Neural cell (in vitro differentiated cells): ENCODE measurements around the gene HDAC4. TPM values are rescaled to one million over a fixed set of nuclear protein-coding genes. Genes with fewer than 3 reads are reported as not detected.

Experiments used
- H2AFZ ChIP-seq: fragments of 200-600, 300-800 bp; sonication (generic), shearing (Covaris generic); 2 replicates; pipeline ENCODE4 v1.6.0; 2014; ENCODE audit warnings: low read depth, mild to moderate bottlenecking, antibody characterized with exemption, low read length, moderate library complexity
- H3F3A ChIP-seq: fragments of 200-600 bp; shearing (Covaris generic); 2 replicates; pipeline ENCODE4 v1.6.1; 2016; ENCODE audit warnings: mild to moderate bottlenecking, moderate library complexity, mixed read lengths, antibody characterized with exemption, low read length; ENCODE audit not compliant: insufficient read depth, poor library complexity, severe bottlenecking
- H3K27ac ChIP-seq: fragments of 200-600, 300-800 bp; sonication (generic), shearing (Covaris generic); 2 replicates; pipeline ENCODE4 v1.5.1; 2014; ENCODE audit warnings: mild to moderate bottlenecking, low read length, moderate library complexity
- H3K27me3 ChIP-seq: fragments of 300-800, 200-600 bp; sonication (generic), shearing (Covaris generic); 2 replicates; pipeline ENCODE4 v1.6.0; 2014; ENCODE audit warnings: mild to moderate bottlenecking, low read depth, low read length, moderate library complexity; ENCODE audit not compliant: insufficient read depth
- H3K36me3 ChIP-seq: fragments of 300-800, 200-600 bp; sonication (generic), shearing (Covaris generic); 2 replicates; pipeline ENCODE4 v1.5.1; 2014; ENCODE audit warnings: mild to moderate bottlenecking, antibody characterized with exemption, low read length, moderate library complexity; ENCODE audit not compliant: insufficient read depth
- H3K4me2 ChIP-seq: fragments of 300-800, 200-600 bp; sonication (generic), shearing (Covaris generic); 2 replicates; pipeline ENCODE4 v1.6.0; 2014; ENCODE audit warnings: mild to moderate bottlenecking, low read length
- H3K4me3 ChIP-seq: fragments of 300-800, 200-600 bp; sonication (generic), shearing (Covaris generic); 2 replicates; pipeline ENCODE4 v1.5.1; 2014; ENCODE audit warnings: mild to moderate bottlenecking, low read length, moderate library complexity
- H3K79me2 ChIP-seq: fragments of 200-600 bp; shearing (Covaris generic); replicated peaks from 2 replicates; pipeline ENCODE4 v1.6.0; 2014; ENCODE audit warnings: mild to moderate bottlenecking, low read length, moderate library complexity; ENCODE audit not compliant: insufficient read depth
- H3K9ac ChIP-seq: fragments of 300-800, 200-600 bp; sonication (generic), shearing (Covaris generic); 2 replicates; pipeline ENCODE4 v1.6.1; 2016; ENCODE audit warnings: mild to moderate bottlenecking, low read length, mixed read lengths
- H3K9me2 ChIP-seq: fragments of 200-600 bp; shearing (Covaris generic); 2 replicates; pipeline ENCODE4 v1.6.1; 2016; ENCODE audit warnings: mild to moderate bottlenecking, low read length, mixed read lengths; ENCODE audit not compliant: insufficient read depth
- H3K9me3 ChIP-seq: fragments of 200-600, 300-800 bp; sonication (generic), shearing (Covaris generic); 2 replicates; pipeline ENCODE4 v1.6.1; 2016; ENCODE audit warnings: mild to moderate bottlenecking, mixed run types, low read length, moderate library complexity, mixed read lengths
- H4K20me1 ChIP-seq: fragments of 200-600 bp; shearing (Covaris generic); 2 replicates; pipeline ENCODE4 v1.6.1; 2016; ENCODE audit warnings: mild to moderate bottlenecking, mixed run types; ENCODE audit not compliant: insufficient read depth
- EP300 ChIP-seq: fragments of 450-650 bp; conservative IDR thresholded peaks from 2 replicates; pipeline ENCODE4 v1.6.1; 2014; ENCODE audit warnings: antibody characterized with exemption, mild to moderate bottlenecking, moderate library complexity; ENCODE audit not compliant: poor library complexity, severe bottlenecking
- EZH2 ChIP-seq: fragments of 200-600, 300-800 bp; shearing (Covaris generic), sonication (generic); IDR thresholded peaks from 2 replicates; pipeline ENCODE4 v1.6.1; 2014; ENCODE audit warnings: antibody characterized with exemption, low read length, borderline replicate concordance, mild to moderate bottlenecking; ENCODE audit not compliant: insufficient read depth, poor library complexity, severe bottlenecking
- MXI1 ChIP-seq: fragments of 450-650 bp; conservative IDR thresholded peaks from 2 replicates; pipeline ENCODE4 v1.6.1; 2014; ENCODE audit warnings: antibody characterized with exemption, mild to moderate bottlenecking; ENCODE audit not compliant: poor library complexity, severe bottlenecking
- POLR2AphosphoS5 ChIP-seq: IDR thresholded peaks from 2 replicates; pipeline ENCODE4 v1.6.1; 2012
- RAD21 ChIP-seq: fragments of 450-650 bp; conservative IDR thresholded peaks from 2 replicates; pipeline ENCODE4 v1.6.1; 2014; ENCODE audit warnings: antibody characterized with exemption, mild to moderate bottlenecking, moderate library complexity
- SMC3 ChIP-seq: fragments of 450-650 bp; conservative IDR thresholded peaks from 2 replicates; pipeline ENCODE4 v1.6.1; 2014; ENCODE audit warnings: antibody characterized with exemption, mild to moderate bottlenecking, moderate library complexity; ENCODE audit not compliant: poor library complexity
- TAF1 ChIP-seq: IDR thresholded peaks from 2 replicates; pipeline ENCODE4 v1.6.1; 2012; ENCODE audit warnings: low read depth
- polyA plus RNA-seq: library from polyadenylated mRNA; depleted of rRNA; stranded (reverse); fragments of >200 nt; gene quantifications from 2 replicates; pipeline ENCODE4 v1.2.3, GENCODE V29; 2014
- TF ChIP-seq, protein P1 (sequence below): fragments of 450-650 bp; IDR thresholded peaks from 2 replicates; pipeline ENCODE4 v1.5.1; 2014; ENCODE audit warnings: antibody characterized with exemption, mild to moderate bottlenecking, moderate library complexity; ENCODE audit not compliant: poor library complexity, severe bottlenecking
- TF ChIP-seq, protein P2 (sequence below): IDR thresholded peaks from 2 replicates; pipeline ENCODE4 v1.6.1; 2012; ENCODE audit warnings: borderline replicate concordance

HDAC4 gene
- polyA plus RNA-seq, 1 donor from 2014 or later: 3.4 TPM

DNA sequence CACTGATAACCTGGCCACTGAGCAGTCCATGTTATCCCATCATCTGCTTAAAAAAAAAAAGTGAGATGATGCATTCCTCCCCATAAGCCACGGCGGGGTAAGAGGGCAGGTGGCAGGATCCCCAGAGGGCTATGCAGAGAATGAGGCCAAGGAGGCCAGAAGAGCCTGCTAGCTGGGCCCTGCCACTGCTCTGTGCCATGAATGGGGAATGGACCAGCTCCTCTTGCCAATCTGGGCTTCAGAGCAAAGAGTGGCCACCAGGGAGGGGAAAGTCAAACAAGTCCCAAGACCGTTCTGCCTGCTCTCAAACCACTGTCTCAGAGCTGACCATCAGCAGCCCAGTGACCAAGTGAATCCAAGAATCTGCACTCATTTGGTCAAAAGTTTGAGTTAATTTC is 350.6 kb downstream of the HDAC4 start:
- Histone ChIP-seq H3K9me3 (no peaks in the 10 kb centered on the region), H3K27me3 (no peaks in the 10 kb centered on the region), H3K36me3 (no peaks in the 10 kb centered on the region), H3K27ac (no peak overlapping the region), H2AFZ (no peak overlapping the region), H3K4me3 (no peak overlapping the region), H3F3A (no peaks in the 10 kb centered on the region), H3K4me2 (no peak overlapping the region), H3K79me2 (no peaks in the 10 kb centered on the region), H3K9me2 (no peaks in the 10 kb centered on the region), H3K9ac (no peak overlapping the region), H4K20me1 (no peaks in the 10 kb centered on the region)
- TF ChIP-seq, protein P1, sequence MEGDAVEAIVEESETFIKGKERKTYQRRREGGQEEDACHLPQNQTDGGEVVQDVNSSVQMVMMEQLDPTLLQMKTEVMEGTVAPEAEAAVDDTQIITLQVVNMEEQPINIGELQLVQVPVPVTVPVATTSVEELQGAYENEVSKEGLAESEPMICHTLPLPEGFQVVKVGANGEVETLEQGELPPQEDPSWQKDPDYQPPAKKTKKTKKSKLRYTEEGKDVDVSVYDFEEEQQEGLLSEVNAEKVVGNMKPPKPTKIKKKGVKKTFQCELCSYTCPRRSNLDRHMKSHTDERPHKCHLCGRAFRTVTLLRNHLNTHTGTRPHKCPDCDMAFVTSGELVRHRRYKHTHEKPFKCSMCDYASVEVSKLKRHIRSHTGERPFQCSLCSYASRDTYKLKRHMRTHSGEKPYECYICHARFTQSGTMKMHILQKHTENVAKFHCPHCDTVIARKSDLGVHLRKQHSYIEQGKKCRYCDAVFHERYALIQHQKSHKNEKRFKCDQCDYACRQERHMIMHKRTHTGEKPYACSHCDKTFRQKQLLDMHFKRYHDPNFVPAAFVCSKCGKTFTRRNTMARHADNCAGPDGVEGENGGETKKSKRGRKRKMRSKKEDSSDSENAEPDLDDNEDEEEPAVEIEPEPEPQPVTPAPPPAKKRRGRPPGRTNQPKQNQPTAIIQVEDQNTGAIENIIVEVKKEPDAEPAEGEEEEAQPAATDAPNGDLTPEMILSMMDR: no peak
- TF ChIP-seq RAD21: no peak
- no peak for TF ChIP-seq POLR2AphosphoS5
- no peak for TF ChIP-seq SMC3
- TF ChIP-seq EP300: no peak
- TF ChIP-seq, protein P2, sequence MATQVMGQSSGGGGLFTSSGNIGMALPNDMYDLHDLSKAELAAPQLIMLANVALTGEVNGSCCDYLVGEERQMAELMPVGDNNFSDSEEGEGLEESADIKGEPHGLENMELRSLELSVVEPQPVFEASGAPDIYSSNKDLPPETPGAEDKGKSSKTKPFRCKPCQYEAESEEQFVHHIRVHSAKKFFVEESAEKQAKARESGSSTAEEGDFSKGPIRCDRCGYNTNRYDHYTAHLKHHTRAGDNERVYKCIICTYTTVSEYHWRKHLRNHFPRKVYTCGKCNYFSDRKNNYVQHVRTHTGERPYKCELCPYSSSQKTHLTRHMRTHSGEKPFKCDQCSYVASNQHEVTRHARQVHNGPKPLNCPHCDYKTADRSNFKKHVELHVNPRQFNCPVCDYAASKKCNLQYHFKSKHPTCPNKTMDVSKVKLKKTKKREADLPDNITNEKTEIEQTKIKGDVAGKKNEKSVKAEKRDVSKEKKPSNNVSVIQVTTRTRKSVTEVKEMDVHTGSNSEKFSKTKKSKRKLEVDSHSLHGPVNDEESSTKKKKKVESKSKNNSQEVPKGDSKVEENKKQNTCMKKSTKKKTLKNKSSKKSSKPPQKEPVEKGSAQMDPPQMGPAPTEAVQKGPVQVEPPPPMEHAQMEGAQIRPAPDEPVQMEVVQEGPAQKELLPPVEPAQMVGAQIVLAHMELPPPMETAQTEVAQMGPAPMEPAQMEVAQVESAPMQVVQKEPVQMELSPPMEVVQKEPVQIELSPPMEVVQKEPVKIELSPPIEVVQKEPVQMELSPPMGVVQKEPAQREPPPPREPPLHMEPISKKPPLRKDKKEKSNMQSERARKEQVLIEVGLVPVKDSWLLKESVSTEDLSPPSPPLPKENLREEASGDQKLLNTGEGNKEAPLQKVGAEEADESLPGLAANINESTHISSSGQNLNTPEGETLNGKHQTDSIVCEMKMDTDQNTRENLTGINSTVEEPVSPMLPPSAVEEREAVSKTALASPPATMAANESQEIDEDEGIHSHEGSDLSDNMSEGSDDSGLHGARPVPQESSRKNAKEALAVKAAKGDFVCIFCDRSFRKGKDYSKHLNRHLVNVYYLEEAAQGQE: no peak
- TF ChIP-seq MXI1: no peak
- no peak for TF ChIP-seq TAF1
- TF ChIP-seq EZH2: no peak

DNA sequence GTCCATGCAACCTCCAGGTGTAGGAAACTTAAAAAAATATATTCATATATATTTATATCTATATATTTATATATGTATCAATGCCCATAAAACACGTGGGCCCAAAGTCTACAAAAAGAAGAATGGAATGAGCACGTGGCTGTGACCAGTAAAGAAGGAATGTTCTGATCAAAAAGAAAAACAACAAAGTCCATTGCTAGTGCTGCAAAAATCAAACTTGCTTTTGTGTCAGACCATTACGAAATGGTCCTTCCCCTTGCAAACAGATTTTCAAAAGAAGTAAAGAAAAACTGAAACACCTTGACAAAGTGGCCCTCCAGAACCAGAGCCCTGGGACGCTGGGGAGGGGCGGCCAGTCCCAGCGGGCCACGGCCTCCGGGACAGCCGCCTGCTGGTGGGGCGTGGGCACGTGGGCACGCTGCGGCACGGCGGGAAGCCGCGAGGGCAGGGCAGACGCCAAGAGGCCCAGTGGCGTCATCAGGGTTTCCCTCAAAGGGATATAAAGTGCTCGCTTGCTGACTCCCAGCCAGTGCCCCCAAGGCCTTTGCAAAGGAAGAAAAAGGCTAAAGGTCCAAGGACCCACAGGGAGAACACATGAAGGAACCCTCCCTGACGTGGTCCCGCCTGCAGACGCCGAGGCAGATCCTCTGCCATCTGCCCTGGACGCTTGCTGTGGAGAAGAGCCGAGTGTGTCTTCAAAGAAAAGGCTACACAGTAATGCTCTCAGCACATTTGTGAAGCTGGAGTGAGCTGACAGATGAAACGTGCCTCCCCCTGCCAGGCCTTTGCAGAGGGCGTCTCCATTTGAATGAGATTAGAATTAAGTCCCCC is 351.2 kb downstream of the HDAC4 start:
- Histone ChIP-seq H3K79me2 (no peaks in the 10 kb centered on the region), H3K9ac (no peak overlapping the region), H2AFZ (no peak overlapping the region), H3K36me3 (no peaks in the 10 kb centered on the region), H3K27ac (no peak overlapping the region), H3K4me3 (no peak overlapping the region), H3K4me2 (no peak overlapping the region), H3K27me3 (no peaks in the 10 kb centered on the region), H4K20me1 (no peaks in the 10 kb centered on the region), H3F3A (no peaks in the 10 kb centered on the region), H3K9me2 (no peaks in the 10 kb centered on the region), H3K9me3 (no peaks in the 10 kb centered on the region)
- no peak for TF ChIP-seq EZH2
- TF ChIP-seq MXI1: no peak
- TF ChIP-seq, protein P2: no peak
